K562 (cell line): ENCODE measurements around the gene ADORA3. TPM values are rescaled to one million over a fixed set of nuclear protein-coding genes. Genes with fewer than 3 reads are reported as not detected.

ENCODE experiments used
- ATAC-seq: fragments of 200-7000 bp; cut with Tn5 transposase; 3 replicates; pipeline ENCODE4 v1.9.1; 2020; ENCODE audit warnings: moderate library complexity
- BruUV-seq: library from RNA; stranded (reverse); fragments of 400-500 nt; replicated peaks from 2 replicates; lab custom pipeline; 2021; lab: Mats Ljungman, UMichigan
- CTCF ChIA-PET: fragments of 300-600 bp; formaldehyde crosslinking; extraction: SDS; loops from one replicate; lab custom pipeline; 2021; ENCODE audit warnings: low intra/inter-chr PET ratio; lab: Yijun Ruan, JAX
- POLR2A ChIA-PET: fragments of 300-600, 350-650 bp; sonication (Branson Sonifier 250); formaldehyde crosslinking; extraction: SDS; loops from one replicate; lab custom pipeline; 2021; ENCODE audit warnings: antibody characterized with exemption, inconsistent platforms; lab: Yijun Ruan, JAX
- DNase-seq, 4 experiments: peaks; one replicate each; pipeline versions ENCODE4 v3.0.0 to v3.0.0-alpha.2; 2011 to 2018; ENCODE audit warnings: low spot score in 3 of 4, mixed read lengths in 3 of 4; ENCODE audit errors: extremely low read depth in 1 of 4
- FAIRE-seq: peaks from 2 replicates; lab custom pipeline; 2011; peaks lifted over from hg19 to GRCh38; lab: Jason Lieb, UNC
- H2AFZ ChIP-seq: 2 replicates; pipeline ENCODE4 v1.6.0; 2011; ENCODE audit warnings: low read depth, low read length, control low read depth, inconsistent platforms
- H3K27ac ChIP-seq: fragments of 200-600 bp; 3 replicates; pipeline ENCODE4 v1.8.0; 2011; ENCODE audit warnings: low read depth, mild to moderate bottlenecking, control low read depth, inconsistent platforms, low read length, moderate library complexity, mixed read lengths; ENCODE audit errors: extremely low read depth
- H3K27me3 ChIP-seq, 2 experiments: fragments of 300-600 bp in 1 of 2; 2 replicates in 1 of 2; 3 replicates in 1 of 2; pipeline versions ENCODE4 v1.6.0 to v1.8.0; 2011; ENCODE audit warnings: inconsistent platforms in 2 of 2, low read length in 2 of 2, mild to moderate bottlenecking in 1 of 2, mixed read lengths in 1 of 2, moderate library complexity in 1 of 2; ENCODE audit not compliant: control insufficient read depth in 2 of 2, insufficient read depth in 2 of 2
- H3K36me3 ChIP-seq: fragments of 300-600 bp; 3 replicates; pipeline ENCODE4 v1.8.0; 2011; ENCODE audit warnings: mild to moderate bottlenecking, low read length, inconsistent platforms; ENCODE audit not compliant: control insufficient read depth, insufficient read depth
- H3K4me1 ChIP-seq, 2 experiments: fragments of 200-600 bp in 1 of 2; replicated peaks in 1 of 2; 2 replicates in 1 of 2; 3 replicates in 1 of 2; pipeline versions ENCODE4 v1.5.1 to v1.8.0; 2011; ENCODE audit warnings: inconsistent platforms in 2 of 2, low read length in 2 of 2, mild to moderate bottlenecking in 1 of 2, mixed read lengths in 1 of 2, moderate library complexity in 1 of 2; ENCODE audit not compliant: control insufficient read depth in 2 of 2, insufficient read depth in 2 of 2
- H3K4me2 ChIP-seq: 2 replicates; pipeline ENCODE4 v1.6.1; 2011; ENCODE audit warnings: low read length, control low read depth, inconsistent platforms, mixed read lengths; ENCODE audit not compliant: insufficient read depth
- H3K4me3 ChIP-seq: fragments of 200-600 bp; sonication (generic), shearing (Covaris generic); 2 replicates; pipeline ENCODE4 v1.5.1; 2016; ENCODE audit warnings: control low read depth, inconsistent platforms
- H3K79me2 ChIP-seq: fragments of 200-600 bp; 3 replicates; pipeline ENCODE4 v1.8.0; 2011; ENCODE audit warnings: low read length, inconsistent platforms; ENCODE audit not compliant: control insufficient read depth, insufficient read depth
- H3K9ac ChIP-seq, 2 experiments: 2 replicates each; pipeline versions ENCODE4 v1.6.0 to v1.6.1; 2011; ENCODE audit warnings: low read depth in 2 of 2, low read length in 2 of 2, control low read depth in 1 of 2, inconsistent platforms in 1 of 2, mild to moderate bottlenecking in 1 of 2, mixed read lengths in 1 of 2; ENCODE audit not compliant: insufficient read depth in 1 of 2
- H3K9me1 ChIP-seq: one replicate; pipeline ENCODE4 v1.6.0; 2011; ENCODE audit warnings: inconsistent platforms, mild to moderate bottlenecking, low read length, moderate library complexity; ENCODE audit not compliant: control insufficient read depth, insufficient read depth
- H3K9me3 ChIP-seq: replicated peaks from 2 replicates; pipeline ENCODE4 v1.5.1; 2011; ENCODE audit warnings: low read depth, low read length, inconsistent platforms; ENCODE audit not compliant: control insufficient read depth, insufficient read depth
- H4K20me1 ChIP-seq: replicated peaks from 2 replicates; pipeline ENCODE4 v1.6.1; 2011; ENCODE audit warnings: low read length, inconsistent platforms, mixed read lengths; ENCODE audit not compliant: control insufficient read depth, insufficient read depth
- CXXC5 ChIP-seq: fragments of 250-450 bp; sonication (Bioruptor Pico); IDR thresholded peaks from 2 replicates; pipeline ENCODE4 v1.8.0; 2022; ENCODE audit warnings: inconsistent platforms, mild to moderate bottlenecking, moderate library complexity
- MITF ChIP-seq: IDR thresholded peaks from 2 replicates; pipeline ENCODE4 v1.6.1; 2014; ENCODE audit warnings: antibody characterized with exemption
- MLX ChIP-seq, 2 experiments: fragments of 450-650 bp in 1 of 2; sonication (generic) in 1 of 2; formaldehyde crosslinking; conservative IDR thresholded peaks; 2 replicates each; pipeline versions ENCODE4 v1.4.0 to v1.8.1; 2020 to 2022; ENCODE audit warnings: mild to moderate bottlenecking in 1 of 2, missing genetic modification reagents in 1 of 2
- WGBS: fragments of 100-300 bp; shearing (Covaris generic); methylation state at CpG from one replicate; pipeline ENCODE4 v1.1.6; 2016; ENCODE audit warnings: low coverage, mixed read lengths; ENCODE audit not compliant: insufficient coverage; ENCODE audit errors: missing lambda C conversion rate; 5-methylcytosine and 5-hydroxymethylcytosine counted together
- in situ Hi-C: fragments of 300-500 bp; cut with MboI; formaldehyde crosslinking; loops from 4 replicates; pipeline ENCODE4 v1.15.0; 2018; ENCODE audit warnings: inconsistent platforms, mixed read lengths
- intact Hi-C: fragments of 100-400 bp; cut with micrococcal nuclease; formaldehyde crosslinking; loops from 2 replicates; pipeline ENCODE4 v1.14.2; 2022
- polyA plus RNA-seq, 8 experiments: library from polyadenylated mRNA; depleted of rRNA in 4 of 8; stranded (reverse) in 5 of 8; unstranded in 3 of 8; fragments of >200 nt; fragmentation: Nextera tagmentation in 2 of 8; fragmentation: Illumina TruSeq in 1 of 8; extraction: Ambion mirVana in 2 of 8; extraction: Trizol in 1 of 8; gene quantifications; 2 replicates each; pipeline versions ENCODE4 v1.2.1 to v1.2.3, GENCODE V29; 2011 to 2014; ENCODE audit warnings: inconsistent platforms in 1 of 8, missing spikeins in 1 of 8
- total RNA-seq, 7 experiments: library from RNA; depleted of rRNA in 6 of 7; stranded (reverse); fragments of >200 nt in 6 of 7; fragmentation: Illumina TruSeq in 2 of 7; extraction: Trizol in 2 of 7; gene quantifications; 2 replicates each; pipeline versions ENCODE4 v1.2.1 to v1.2.3, GENCODE V29; 2011 to 2021; ENCODE audit warnings: low replicate concordance in 1 of 7

Gene ADORA3
- total and polyA plus RNA-seq, 9 of the 15 experiments (the other 6 are each of a cell fraction or from before 2014, with no cell fraction given): 0.09 to 0.35 (median 0.16) TPM; not detected in 3

GRCh38 chr1:111538343-111539025 is 35.1 kb upstream of the ADORA3 start:
- Histone ChIP-seq H3K4me1 (no peaks in the 10 kb centered on the region), H4K20me1 (no peaks in the 10 kb centered on the region), H3K9me1 (no peaks in the 10 kb centered on the region), H3K27me3 (peaks cover 33 to 35% of the 10 kb centered on the region in 2 experiments), H3K36me3 (no peaks in the 10 kb centered on the region), H3K27ac (no peak overlapping the region), H3K4me3 (no peak overlapping the region), H3K9me3 (no peaks in the 10 kb centered on the region), H2AFZ (no peak overlapping the region), H3K79me2 (no peaks in the 10 kb centered on the region), H3K4me2 (no peak overlapping the region), H3K9ac (no peak overlapping the region)
- 0% methylated on average over 6 of the region's 6 CpGs for WGBS
- no TSS peak for BruUV-seq
- TF ChIP-seq MITF (no peak), MLX (CRISPR knock-in tag; conservative IDR thresholded peaks at IDR 0.05) (no peak), CXXC5 (CRISPR knock-in tag) (no peak)
- FAIRE-seq (no peak), DNase-seq (no peak), ATAC-seq (no peak)
- POLR2A ChIA-PET: no interaction called here
- CTCF ChIA-PET: no interaction called here
- intact Hi-C loops (no loop called here), in situ Hi-C loops (no loop called here)
